ENCODE data around the gene MEGF9. TPM values are rescaled to one million over a fixed set of nuclear protein-coding genes. Genes with fewer than 3 reads are reported as not detected.
"Not testable (repeated sequence)": the region's sequence is repeated elsewhere in the genome, so short reads cannot be mapped to it uniquely, and the experiment has no call there.

Gene MEGF9
- total RNA-seq, 2 donors from 2014 or later, result 9.9 to 10.2 TPM

DNA sequence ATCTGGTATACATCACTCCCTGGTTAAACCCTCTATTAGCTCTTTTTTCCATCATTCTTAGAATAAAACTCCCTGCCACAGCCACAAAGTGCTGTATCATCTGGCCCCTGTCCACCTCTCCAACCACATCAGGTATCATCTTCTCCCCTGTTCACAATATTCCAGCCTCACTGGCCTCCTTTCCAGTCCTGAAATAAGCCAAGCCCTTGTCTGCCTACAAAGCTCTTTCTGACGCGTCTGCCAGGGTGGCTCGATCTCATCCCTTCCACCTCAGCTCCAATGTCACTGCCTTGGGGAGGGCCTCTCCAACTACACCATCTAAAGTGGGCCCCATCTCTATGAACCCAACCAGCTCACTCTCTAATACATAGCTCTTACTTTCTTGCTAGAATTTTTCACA, 155.8 kb downstream of the MEGF9 start:
- no peak for DNase-seq
- Mint-ChIP-seq H3K27ac (no peak overlapping the region), H3K27me3 (no peaks in the 10 kb centered on the region), H3K4me1 (peaks cover 19% of the 10 kb centered on the region), H3K4me3 (no peak overlapping the region), H3K36me3 (ENCODE audit: low read depth) (peaks cover 15% of the 10 kb centered on the region)
- no peak for ATAC-seq
- H3K9me3 ChIP-seq (ENCODE audit: control insufficient read depth, low read length, poor library complexity, severe bottlenecking), result peaks cover 3% of the 10 kb centered on the region

- H3K27ac Mint-ChIP-seq, result no peak overlapping the region
- peaks cover 10% of the 10 kb centered on the region for H3K4me1 Mint-ChIP-seq
- DNase-seq (no peak), ATAC-seq (no peak)
- H3K9me3 ChIP-seq (ENCODE audit: control insufficient read depth, low read length, poor library complexity, severe bottlenecking), result peaks cover 3% of the 10 kb centered on the region
- H3K4me3 Mint-ChIP-seq, result no peak overlapping the region
- H3K27me3 Mint-ChIP-seq, result no peaks in the 10 kb centered on the region
- H3K36me3 Mint-ChIP-seq (ENCODE audit: low read depth), result peaks cover 7% of the 10 kb centered on the region
Measured at GRCh38 chr9:120557205-120557604, 157.1 kb downstream of the MEGF9 start.

- DNase-seq (no peak), ATAC-seq (no peak)
- H3K36me3 Mint-ChIP-seq (ENCODE audit: low read depth), result peaks cover 7% of the 10 kb centered on the region
- peaks cover 3% of the 10 kb centered on the region for H3K9me3 ChIP-seq (ENCODE audit: control insufficient read depth, low read length, poor library complexity, severe bottlenecking)
- no peak overlapping the region for H3K27ac Mint-ChIP-seq
- no peaks in the 10 kb centered on the region for H3K27me3 Mint-ChIP-seq
- H3K4me1 Mint-ChIP-seq, result peaks cover 7% of the 10 kb centered on the region
- no peak overlapping the region for H3K4me3 Mint-ChIP-seq
Measured at GRCh38 chr9:120556775-120557174, 157.5 kb downstream of the MEGF9 start.

DNA sequence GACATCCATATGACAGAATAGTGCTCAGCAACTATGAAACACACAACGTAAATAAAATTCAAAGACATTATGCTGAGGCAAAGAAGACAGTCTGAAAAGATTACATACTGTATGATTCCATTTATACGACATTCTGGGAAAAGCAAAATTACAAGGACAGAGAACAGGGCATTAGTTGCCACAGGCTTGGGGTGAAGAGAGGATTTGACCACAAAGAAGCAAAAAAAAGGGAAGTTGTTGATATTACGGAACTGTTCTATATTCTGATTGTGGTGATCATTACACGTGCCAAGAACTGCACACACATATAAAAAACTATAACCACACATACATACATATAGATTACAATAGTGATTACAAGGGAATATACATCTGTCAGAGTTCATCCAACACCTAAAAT, 158.4 kb downstream of the MEGF9 start:
- H3K4me1 Mint-ChIP-seq, result peaks cover 8% of the 10 kb centered on the region
- peaks cover 7% of the 10 kb centered on the region for H3K36me3 Mint-ChIP-seq (ENCODE audit: low read depth)
- no peaks in the 10 kb centered on the region for H3K27me3 Mint-ChIP-seq
- no peak for ATAC-seq
- peaks cover 3% of the 10 kb centered on the region for H3K9me3 ChIP-seq (ENCODE audit: control insufficient read depth, low read length, poor library complexity, severe bottlenecking)
- H3K4me3 Mint-ChIP-seq, result no peak overlapping the region
- DNase-seq, result no peak
- no peak overlapping the region for H3K27ac Mint-ChIP-seq

DNA sequence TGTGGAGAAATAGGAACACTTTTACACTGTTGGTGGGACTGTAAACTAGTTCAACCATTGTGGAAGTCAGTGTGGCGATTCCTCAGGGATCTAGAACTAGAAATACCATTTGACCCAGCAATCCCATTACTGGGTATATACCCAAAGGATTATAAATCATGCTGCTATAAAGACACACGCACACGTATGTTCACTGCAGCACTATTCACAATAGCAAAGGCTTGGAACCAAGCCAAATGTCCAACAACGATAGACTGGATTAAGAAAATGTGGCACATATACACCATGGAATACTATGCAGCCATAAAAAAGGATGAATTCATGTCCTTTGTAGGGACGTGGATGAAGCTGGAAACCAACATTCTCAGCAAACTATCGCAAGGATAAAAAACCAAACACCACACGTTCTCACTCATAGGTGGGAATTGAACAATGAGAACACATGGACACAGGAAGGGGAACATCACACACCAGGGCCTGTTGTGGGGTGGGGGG, 162.0 kb downstream of the MEGF9 start:
- H3K27ac Mint-ChIP-seq; H3K36me3 Mint-ChIP-seq (ENCODE audit: low read depth); H3K4me3 Mint-ChIP-seq; H3K27me3 Mint-ChIP-seq; ATAC-seq; H3K4me1 Mint-ChIP-seq; DNase-seq; H3K9me3 ChIP-seq (ENCODE audit: control insufficient read depth, low read length, poor library complexity, severe bottlenecking): not testable (repeated sequence)

Other genes with a start within 250 kb of the MEGF9 start
- 10 to 100 TPM; 59.5 to 68.1 TPM for gene CDK5RAP2, start 134.3 kb downstream of the MEGF9 start, total RNA-seq
- gene FBXW2, start 78.9 kb upstream of the MEGF9 start, total RNA-seq, result 10 to 100 TPM; 60.6 to 71.2 TPM
- gene PSMD5, start 128.5 kb upstream of the MEGF9 start, total RNA-seq, result 10 to 100 TPM; 37.2 to 51.5 TPM
- 10 to 100 TPM; 69.9 to 96.9 TPM for gene PHF19, start 162.7 kb upstream of the MEGF9 start, total RNA-seq
- gene TRAF1, start 212.3 kb upstream of the MEGF9 start, total RNA-seq, result 100 to 1,000 TPM; 103 to 118 TPM